B cell (primary cell): Measurements from ENCODE around the gene CGNL1. TPM values are rescaled to one million over a fixed set of nuclear protein-coding genes. Genes with fewer than 3 reads are reported as not detected.

ENCODE experiments used
- ATAC-seq: fragments of 200-7000 bp; cut with Tn5 transposase; one replicate; pipeline ENCODE4 v1.10.0; 2021; ENCODE audit warnings: low read depth, mild to moderate bottlenecking, moderate number of reproducible peaks, moderate library complexity
- CTCF ChIA-PET: fragments of 350-600 bp; sonication (Branson Sonifier 250); formaldehyde crosslinking; loops from one replicate; lab custom pipeline; 2021; ENCODE audit warnings: antibody characterized with exemption, inconsistent platforms; lab: Charles Lee
- POLR2A ChIA-PET: fragments of 350-600 bp; sonication (Branson Sonifier 250); formaldehyde crosslinking; loops from one replicate; lab custom pipeline; 2021; ENCODE audit warnings: antibody characterized with exemption; lab: Charles Lee
- DNase-seq: peaks from one replicate; pipeline ENCODE4 v3.0.0; 2013
- H2AFZ ChIP-seq: 2 replicates; pipeline ENCODE4 v1.6.1; 2012; ENCODE audit warnings: mild to moderate bottlenecking, low read depth, low read length; ENCODE audit not compliant: insufficient read depth, poor library complexity, severe bottlenecking
- H3K27ac ChIP-seq, 2 donors: 1 replicate in 1 of 2; 2 replicates in 1 of 2; pipeline ENCODE4 v1.5.1; 2012 to 2013; ENCODE audit warnings: low read length in 2 of 2, mild to moderate bottlenecking in 2 of 2, moderate library complexity in 1 of 2
- H3K27me3 ChIP-seq, 4 experiments: fragments of 200-600 bp in 1 of 4; sonication (generic) in 1 of 4; replicated peaks in 1 of 4; 1 replicate in 2 of 4; 2 replicates in 2 of 4; pipeline versions ENCODE4 v1.6.1 to v1.7.0; 2013 to 2016; ENCODE audit warnings: low read length in 3 of 4, mild to moderate bottlenecking in 2 of 4, mixed read lengths in 1 of 4, moderate library complexity in 1 of 4; ENCODE audit not compliant: insufficient read depth in 4 of 4, control insufficient read depth in 3 of 4; ENCODE audit errors: control extremely low read depth in 1 of 4
- H3K36me3 ChIP-seq, 2 experiments: replicated peaks in 1 of 2; 1 replicate in 1 of 2; 2 replicates in 1 of 2; pipeline versions ENCODE4 v1.6.1 to v1.7.1; 2013; ENCODE audit warnings: low read length in 1 of 2; ENCODE audit not compliant: insufficient read depth in 2 of 2, control insufficient read depth in 1 of 2; ENCODE audit errors: control extremely low read depth in 1 of 2, extremely low read depth in 1 of 2
- H3K4me1 ChIP-seq, 2 donors: fragments of 200-600 bp in 1 of 2; sonication (generic) in 1 of 2; 1 replicate in 1 of 2; 2 replicates in 1 of 2; pipeline versions ENCODE4 v1.5.1 to v1.6.1; 2013 to 2017; ENCODE audit warnings: low read length in 2 of 2; ENCODE audit not compliant: control insufficient read depth in 2 of 2, insufficient read depth in 2 of 2
- H3K4me2 ChIP-seq: replicated peaks from 2 replicates; pipeline ENCODE3; 2012; ENCODE audit warnings: mild to moderate bottlenecking, low read depth, low read length; ENCODE audit not compliant: poor library complexity, severe bottlenecking
- H3K4me3 ChIP-seq, 5 experiments: fragments of 200-600 bp in 1 of 5; sonication (generic) in 1 of 5; 1 replicate in 3 of 5; 2 replicates in 2 of 5; pipeline versions ENCODE4 v1.5.1 to v1.7.0; 2011 to 2016; ENCODE audit warnings: low read length in 4 of 5, mild to moderate bottlenecking in 4 of 5, low read depth in 2 of 5, control low read depth in 1 of 5, moderate library complexity in 1 of 5; ENCODE audit not compliant: insufficient read depth in 1 of 5; ENCODE audit errors: control extremely low read depth in 1 of 5, extremely low read depth in 1 of 5
- H3K79me2 ChIP-seq: fragments of 200-600 bp; sonication (generic); one replicate; pipeline ENCODE4 v1.6.0; 2016; ENCODE audit warnings: low read length; ENCODE audit not compliant: control insufficient read depth, insufficient read depth
- H3K9ac ChIP-seq: fragments of 200-600 bp; sonication (generic); 2 replicates; pipeline ENCODE4 v1.6.1; 2017; ENCODE audit warnings: mild to moderate bottlenecking, low read length, moderate library complexity
- H3K9me3 ChIP-seq, 3 donors: one replicate each; pipeline versions ENCODE4 v1.6.1 to v1.7.1; 2013; ENCODE audit warnings: low read length in 2 of 3; ENCODE audit not compliant: control insufficient read depth in 2 of 3, insufficient read depth in 1 of 3; ENCODE audit errors: control extremely low read depth in 1 of 3
- H4K20me1 ChIP-seq: 2 replicates; pipeline ENCODE4 v1.6.0; 2012; ENCODE audit warnings: mild to moderate bottlenecking, low read length; ENCODE audit not compliant: insufficient read depth, control insufficient read depth, poor library complexity, severe bottlenecking
- H3K27ac Mint-ChIP-seq: one replicate; pipeline ENCODE4 v1.8.0; 2021; ENCODE audit warnings: mixed read lengths
- H3K27me3 Mint-ChIP-seq: one replicate; pipeline ENCODE4 v1.8.0; 2021; ENCODE audit warnings: mixed read lengths
- H3K4me1 Mint-ChIP-seq: one replicate; pipeline ENCODE4 v1.8.0; 2021; ENCODE audit warnings: mixed read lengths
- H3K4me3 Mint-ChIP-seq: one replicate; pipeline ENCODE4 v1.8.0; 2021; ENCODE audit warnings: mixed read lengths
- H3K9me3 Mint-ChIP-seq: one replicate; pipeline ENCODE4 v1.8.0; 2022; ENCODE audit warnings: mixed read lengths; ENCODE audit not compliant: insufficient read depth
- CTCF ChIP-seq: fragments of 200-600 bp; IDR thresholded peaks from one replicate; pipeline ENCODE4 v1.8.0; 2022; ENCODE audit warnings: antibody characterized with exemption, mild to moderate bottlenecking
- EZH2 ChIP-seq: IDR thresholded peaks from 2 replicates; pipeline ENCODE4 v1.6.1; 2012; ENCODE audit warnings: borderline replicate concordance, low read depth, mild to moderate bottlenecking, moderate library complexity, low read length; ENCODE audit not compliant: insufficient read depth, poor library complexity, severe bottlenecking
- WGBS: methylation state at CpG from one replicate; pipeline ENCODE4 v1.1.5; 2013; ENCODE audit warnings: missing lambda C conversion rate; ENCODE audit not compliant: insufficient coverage; 5-methylcytosine and 5-hydroxymethylcytosine counted together
- intact Hi-C: fragments of 100-400 bp; cut with micrococcal nuclease; formaldehyde crosslinking; loops from one replicate; pipeline ENCODE4 v1.10.0; 2022
- polyA plus RNA-seq: library from polyadenylated mRNA; depleted of rRNA; stranded (reverse); fragments of >200 nt; gene quantifications from 2 replicates; pipeline ENCODE4 v1.2.3, GENCODE V29; 2012
- total RNA-seq, 2 donors: library from RNA; stranded (reverse); fragments of 120-200 nt in 1 of 2; gene quantifications; 1 replicate in 1 of 2; 2 replicates in 1 of 2; pipeline versions ENCODE4 v1.2.3 to v1.2.4, GENCODE V29; 2013 to 2022

The CGNL1 gene
- total and polyA plus RNA-seq, 2 donors (not counting 1 experiment from before 2014, with no cell fraction given) = 0.03 to 0.12 TPM

- no peak for DNase-seq
- no peak overlapping the region for H3K9ac ChIP-seq
- Mint-ChIP-seq H3K27me3 (no peaks in the 10 kb centered on the region), H3K4me1 (peaks cover 43% of the 10 kb centered on the region), H3K4me3 (no peak overlapping the region), H3K27ac (no peak overlapping the region), H3K9me3 (no peaks in the 10 kb centered on the region)
- TF ChIP-seq CTCF = no peak
- no peak for TF ChIP-seq EZH2
- H3K27ac ChIP-seq = no peak overlapping the region
- intact Hi-C loops = no loop called here
- no peaks in the 10 kb centered on the region for H3K79me2 ChIP-seq
- H2AFZ ChIP-seq = no peak overlapping the region
- WGBS = no CpG with 5 or more reads among the region's 2 CpGs
- peaks cover 28% of the 10 kb centered on the region in 2 donors for H3K4me1 ChIP-seq
- no peak overlapping the region for H3K4me2 ChIP-seq
- H3K27me3 ChIP-seq = no peaks in the 10 kb centered on the region
- H3K4me3 ChIP-seq = no peak overlapping the region
- no peaks in the 10 kb centered on the region for H4K20me1 ChIP-seq
- CTCF ChIA-PET = interaction anchor here (1.4 kb wide), 1 partner anchor 20 kb away, joined by 7 read pairs; no protein-coding TSS in a partner anchor
- no peaks in the 10 kb centered on the region for H3K36me3 ChIP-seq
- POLR2A ChIA-PET = no interaction called here
- ATAC-seq = no peak
- no peaks in the 10 kb centered on the region for H3K9me3 ChIP-seq
Measured at GRCh38 chr15:57507111-57507510, 130.8 kb downstream of the CGNL1 start.

GRCh38 chr15:57509126-57509525 is 132.8 kb downstream of the CGNL1 start:
- H2AFZ ChIP-seq = no peak overlapping the region
- H3K27me3 Mint-ChIP-seq = no peaks in the 10 kb centered on the region
- CTCF ChIA-PET = interaction anchor here (1.9 to 2.1 kb wide), 2 partner anchors 18 to 363 kb away, joined by 7 to 11 read pairs; no protein-coding TSS in a partner anchor

More at GRCh38 chr15:57509126-57509525, 132.8 kb downstream of the CGNL1 start:
- peaks cover 28% of the 10 kb centered on the region in 2 donors for H3K4me1 ChIP-seq
- H3K9me3 ChIP-seq = no peaks in the 10 kb centered on the region
- no peak overlapping the region for H3K9ac ChIP-seq
- no peak overlapping the region for H3K27ac ChIP-seq
- Mint-ChIP-seq H3K9me3 (no peaks in the 10 kb centered on the region), H3K4me1 (peaks cover 43% of the 10 kb centered on the region), H3K27ac (peak overlapping the region; percentile 64), H3K4me3 (peak overlapping the region; percentile 53)
- no peak for TF ChIP-seq CTCF
- no peak for TF ChIP-seq EZH2
- peak overlapping the region; percentile 29 for H3K4me2 ChIP-seq
- no peaks in the 10 kb centered on the region for H4K20me1 ChIP-seq
- POLR2A ChIA-PET = no interaction called here
- WGBS = 76% methylated on average over 10 of the region's 12 CpGs
- no peak for DNase-seq
- ATAC-seq = no peak
- H3K27me3 ChIP-seq = no peaks in the 10 kb centered on the region
- no peaks in the 10 kb centered on the region for H3K36me3 ChIP-seq
- no peaks in the 10 kb centered on the region for H3K79me2 ChIP-seq
- peak overlapping the region in 1 of 5 experiments; percentile 15 for H3K4me3 ChIP-seq
- intact Hi-C loops = no loop called here
